Measurements from ENCODE around the gene AQP2. TPM values are rescaled to one million over a fixed set of nuclear protein-coding genes. Genes with fewer than 3 reads are reported as not detected.

The AQP2 gene
- polyA plus RNA-seq, 1 of the 3 experiments (the other 2 are of a cell fraction): not detected

DNA sequence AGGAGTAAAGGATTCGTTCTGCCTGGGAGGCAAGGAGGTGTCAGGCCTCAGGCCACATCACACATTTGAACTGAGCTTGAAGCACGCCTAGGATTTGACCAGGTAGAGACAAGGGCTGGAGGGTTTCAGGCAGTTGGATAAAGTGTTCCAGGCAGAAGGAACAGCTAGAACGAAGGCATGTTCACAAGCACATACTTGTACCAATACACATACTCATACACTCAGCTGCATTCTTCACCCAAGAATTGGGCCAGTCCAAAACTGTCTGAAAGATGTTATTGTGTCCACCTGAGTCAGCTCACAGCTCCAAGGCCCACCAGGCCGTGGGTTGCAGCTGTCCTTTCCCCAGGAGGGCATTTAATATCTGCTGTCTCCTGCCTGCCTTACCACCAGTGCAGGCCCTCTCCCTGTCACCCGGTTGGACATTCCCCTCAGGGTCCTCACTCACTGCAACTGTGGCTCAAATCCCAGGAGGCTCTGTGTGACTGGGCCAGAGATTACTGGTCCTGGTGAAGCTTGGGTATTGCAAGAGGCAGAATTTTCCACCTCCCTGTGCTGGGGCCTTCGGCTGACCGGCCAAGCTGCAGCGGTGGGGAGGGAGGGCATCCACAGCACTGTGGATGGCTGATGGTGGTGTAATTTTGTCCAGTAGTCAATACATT lies 12.8 kb upstream of the AQP2 start:
- CTCF ChIA-PET: interaction anchor here (0.6 to 12.0 kb wide), 7 partner anchors 9 to 175 kb away, joined by 3 to 90 read pairs (median 3); no protein-coding TSS in a partner anchor
- H3K9me2 ChIP-seq: no peaks in the 10 kb centered on the region
- H3K79me2 ChIP-seq (ENCODE audit: insufficient read depth): no peaks in the 10 kb centered on the region
- H3K4me2 ChIP-seq: no peak overlapping the region
- no peak overlapping the region for H2AFZ ChIP-seq (ENCODE audit: low read depth)
- TF ChIP-seq NRF1 (IDR thresholded peaks at IDR 0.05; ENCODE audit: low read depth, low read length): no peak
- TF ChIP-seq, protein P1, sequence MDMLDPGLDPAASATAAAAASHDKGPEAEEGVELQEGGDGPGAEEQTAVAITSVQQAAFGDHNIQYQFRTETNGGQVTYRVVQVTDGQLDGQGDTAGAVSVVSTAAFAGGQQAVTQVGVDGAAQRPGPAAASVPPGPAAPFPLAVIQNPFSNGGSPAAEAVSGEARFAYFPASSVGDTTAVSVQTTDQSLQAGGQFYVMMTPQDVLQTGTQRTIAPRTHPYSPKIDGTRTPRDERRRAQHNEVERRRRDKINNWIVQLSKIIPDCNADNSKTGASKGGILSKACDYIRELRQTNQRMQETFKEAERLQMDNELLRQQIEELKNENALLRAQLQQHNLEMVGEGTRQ (IDR thresholded peaks at IDR 0.05; ENCODE audit: borderline replicate concordance, low read depth, low read length): no peak
- TF ChIP-seq FOXM1 (IDR thresholded peaks at IDR 0.05; ENCODE audit: low read depth): no peak
- TF ChIP-seq MXI1 (IDR thresholded peaks at IDR 0.05; ENCODE audit: low read depth, low read length): no peak
- TF ChIP-seq, protein P2, sequence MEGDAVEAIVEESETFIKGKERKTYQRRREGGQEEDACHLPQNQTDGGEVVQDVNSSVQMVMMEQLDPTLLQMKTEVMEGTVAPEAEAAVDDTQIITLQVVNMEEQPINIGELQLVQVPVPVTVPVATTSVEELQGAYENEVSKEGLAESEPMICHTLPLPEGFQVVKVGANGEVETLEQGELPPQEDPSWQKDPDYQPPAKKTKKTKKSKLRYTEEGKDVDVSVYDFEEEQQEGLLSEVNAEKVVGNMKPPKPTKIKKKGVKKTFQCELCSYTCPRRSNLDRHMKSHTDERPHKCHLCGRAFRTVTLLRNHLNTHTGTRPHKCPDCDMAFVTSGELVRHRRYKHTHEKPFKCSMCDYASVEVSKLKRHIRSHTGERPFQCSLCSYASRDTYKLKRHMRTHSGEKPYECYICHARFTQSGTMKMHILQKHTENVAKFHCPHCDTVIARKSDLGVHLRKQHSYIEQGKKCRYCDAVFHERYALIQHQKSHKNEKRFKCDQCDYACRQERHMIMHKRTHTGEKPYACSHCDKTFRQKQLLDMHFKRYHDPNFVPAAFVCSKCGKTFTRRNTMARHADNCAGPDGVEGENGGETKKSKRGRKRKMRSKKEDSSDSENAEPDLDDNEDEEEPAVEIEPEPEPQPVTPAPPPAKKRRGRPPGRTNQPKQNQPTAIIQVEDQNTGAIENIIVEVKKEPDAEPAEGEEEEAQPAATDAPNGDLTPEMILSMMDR (IDR thresholded peaks at IDR 0.05): no peak
- no peak for TF ChIP-seq MEF2A (IDR thresholded peaks at IDR 0.05; ENCODE audit: borderline replicate concordance, low read depth)
- TF ChIP-seq TCF12 (IDR thresholded peaks at IDR 0.05): no peak
- no peak for TF ChIP-seq YY1 (IDR thresholded peaks at IDR 0.05; ENCODE audit: low read depth)
- TF ChIP-seq SMC3 (IDR thresholded peaks at IDR 0.05; ENCODE audit: low read depth, low read length): no peak
- TF ChIP-seq TAF1 (IDR thresholded peaks at IDR 0.05; ENCODE audit: borderline replicate concordance, low read depth, low read length): no peak
- TF ChIP-seq, protein P3, sequence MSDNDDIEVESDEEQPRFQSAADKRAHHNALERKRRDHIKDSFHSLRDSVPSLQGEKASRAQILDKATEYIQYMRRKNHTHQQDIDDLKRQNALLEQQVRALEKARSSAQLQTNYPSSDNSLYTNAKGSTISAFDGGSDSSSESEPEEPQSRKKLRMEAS (IDR thresholded peaks at IDR 0.05; ENCODE audit: low read depth): no peak
- TF ChIP-seq JUND (IDR thresholded peaks at IDR 0.05): no peak
- no peak for TF ChIP-seq RCOR1 (IDR thresholded peaks at IDR 0.05; ENCODE audit: low read length)
- no peak for TF ChIP-seq CHD2 (IDR thresholded peaks at IDR 0.05; ENCODE audit: low read length, partially characterized antibody)
- no peak for TF ChIP-seq EZH2phosphoT487 (IDR thresholded peaks at IDR 0.05; ENCODE audit: borderline replicate concordance, low read depth)
- TF ChIP-seq RFX5 (IDR thresholded peaks at IDR 0.05; ENCODE audit: low read length): no peak
- no peak for TF ChIP-seq GATA2 (CRISPR knock-in tag; IDR thresholded peaks at IDR 0.05)
- no peak for TF ChIP-seq POLR2AphosphoS5 (IDR thresholded peaks at IDR 0.05; ENCODE audit: low read depth, low read length)
- TF ChIP-seq ELF1 (IDR thresholded peaks at IDR 0.05): no peak
- H3K27ac ChIP-seq (ENCODE audit: low read depth in 2 of 2, low read length in 1 of 2): no peak overlapping the region
- H3K9me3 ChIP-seq: no peaks in the 10 kb centered on the region
- H3K27me3 ChIP-seq (ENCODE audit: insufficient read depth): no peaks in the 10 kb centered on the region
- no peak overlapping the region for H3K4me3 ChIP-seq (ENCODE audit: low read depth in 2 of 2, low read length in 1 of 2)
- H3K9ac ChIP-seq: no peak overlapping the region
- POLR2A ChIA-PET: no interaction called here
- 82% methylated on average over 8 of the region's 8 CpGs for WGBS (ENCODE audit: low lambda C conversion rate)
- H4K20me1 ChIP-seq (ENCODE audit: insufficient read depth): no peaks in the 10 kb centered on the region
- no peak for DNase-seq
- H3K36me3 ChIP-seq (replicated peaks in 1 of 2; ENCODE audit: control insufficient read depth in 1 of 2, insufficient read depth in 2 of 2, low read length in 1 of 2): no peaks in the 10 kb centered on the region
- no peaks in the 10 kb centered on the region for H3F3A ChIP-seq (replicated peaks; ENCODE audit: insufficient read depth)
- H3K4me1 ChIP-seq (ENCODE audit: control insufficient read depth in 1 of 2, insufficient read depth in 2 of 2, low read depth in 1 of 2, low read length in 1 of 2): peaks cover 3 to 5% of the 10 kb centered on the region in 2 experiments; a peak in 2 of 4 replicates

Measured in SK-N-SH (cell line).